ENCODE results near the gene DZIP1L. TPM values are rescaled to one million over a fixed set of nuclear protein-coding genes. Genes with fewer than 3 reads are reported as not detected.

Gene DZIP1L
- total RNA-seq, 1 donor from 2014 or later: 19.0 TPM

DNA sequence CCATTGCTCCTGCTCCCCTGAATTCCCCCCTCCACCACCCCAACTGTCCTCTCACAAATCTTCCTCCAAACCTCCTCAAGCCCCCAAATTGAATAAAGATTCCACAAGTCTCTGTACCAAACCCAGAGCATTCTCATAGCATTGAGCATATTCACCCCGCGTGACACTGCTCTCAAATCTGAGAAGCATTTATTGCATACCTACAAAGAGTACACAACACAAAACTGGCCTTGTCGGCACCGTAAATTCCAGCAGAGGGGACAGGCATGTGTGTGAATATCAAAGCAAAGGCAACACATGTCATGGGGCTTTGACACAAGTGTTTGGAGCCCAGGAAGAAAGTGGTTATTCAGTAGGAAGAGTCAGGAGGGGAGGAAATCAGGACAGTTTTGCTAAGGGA is 102.9 kb downstream of the DZIP1L start:
- no peak overlapping the region for H3K27ac Mint-ChIP-seq (ENCODE audit: unreplicated experiment)
- Histone ChIP-seq H3K36me3 (ENCODE audit: insufficient read depth, low read length) (no peaks in the 10 kb centered on the region), H3K4me2 (ENCODE audit: low read length) (no peak overlapping the region), H4K20me1 (ENCODE audit: insufficient read depth, low read length) (no peaks in the 10 kb centered on the region), H3K79me2 (ENCODE audit: insufficient read depth, low read length) (no peaks in the 10 kb centered on the region), H3K4me3 (ENCODE audit: insufficient read depth, low read depth, low read length) (no peak overlapping the region), H3K9ac (ENCODE audit: low read length) (no peak overlapping the region), H3K4me1 (ENCODE audit: insufficient read depth, low read length) (peaks cover 8% of the 10 kb centered on the region), H3K9me3 (ENCODE audit: insufficient read depth, low read depth, low read length) (no peaks in the 10 kb centered on the region), H3K27ac (ENCODE audit: low read depth, low read length) (no peak overlapping the region), H2AFZ (ENCODE audit: low read depth, low read length) (no peak overlapping the region), H3K27me3 (ENCODE audit: insufficient read depth, low read length) (no peaks in the 10 kb centered on the region)
- DNase-seq (ENCODE audit: low read depth) (no peak), FAIRE-seq (no peak)
- no peaks in the 10 kb centered on the region for H3K9me3 Mint-ChIP-seq (ENCODE audit: unreplicated experiment)
- no peak overlapping the region for H3K4me3 Mint-ChIP-seq (ENCODE audit: unreplicated experiment)
- peaks cover 3% of the 10 kb centered on the region for H3K4me1 Mint-ChIP-seq (ENCODE audit: low read depth, unreplicated experiment)
- no peaks in the 10 kb centered on the region for H3K27me3 Mint-ChIP-seq (ENCODE audit: low read depth, unreplicated experiment)
- H3K36me3 Mint-ChIP-seq (ENCODE audit: low read depth, unreplicated experiment): peaks cover 6% of the 10 kb centered on the region
- no peak for TF ChIP-seq EZH2 (IDR thresholded peaks at IDR 0.05; ENCODE audit: insufficient read depth, low read length)
- TF ChIP-seq CTCF (IDR thresholded peaks at IDR 0.05; ENCODE audit: insufficient read depth, low read depth, low read length): no peak

Other genes starting within 250 kb of the DZIP1L start
- not detected in 2 replicates for gene CLDN18, start 105.4 kb downstream of the DZIP1L start, total RNA-seq
- gene A4GNT, start 16.8 kb upstream of the DZIP1L start, total RNA-seq: not detected in 2 replicates
- gene DBR1, start 59.3 kb upstream of the DZIP1L start, total RNA-seq: 14.8 and 14.9 TPM in 2 replicates
- 33.2 and 36.5 TPM in 2 replicates for gene ARMC8, start 71.7 kb upstream of the DZIP1L start, total RNA-seq
- 0.54 and 0.62 TPM in 2 replicates for gene NME9, start 214.2 kb upstream of the DZIP1L start, total RNA-seq
- gene MRAS, start 233.0 kb upstream of the DZIP1L start, total RNA-seq: 55.4 and 81.8 TPM in 2 replicates